ENCODE data around the gene IRS1.
"Not testable (repeated sequence)": the region's sequence is repeated elsewhere in the genome, so short reads cannot be mapped to it uniquely, and the experiment has no call there.

Gene IRS1

DNA sequence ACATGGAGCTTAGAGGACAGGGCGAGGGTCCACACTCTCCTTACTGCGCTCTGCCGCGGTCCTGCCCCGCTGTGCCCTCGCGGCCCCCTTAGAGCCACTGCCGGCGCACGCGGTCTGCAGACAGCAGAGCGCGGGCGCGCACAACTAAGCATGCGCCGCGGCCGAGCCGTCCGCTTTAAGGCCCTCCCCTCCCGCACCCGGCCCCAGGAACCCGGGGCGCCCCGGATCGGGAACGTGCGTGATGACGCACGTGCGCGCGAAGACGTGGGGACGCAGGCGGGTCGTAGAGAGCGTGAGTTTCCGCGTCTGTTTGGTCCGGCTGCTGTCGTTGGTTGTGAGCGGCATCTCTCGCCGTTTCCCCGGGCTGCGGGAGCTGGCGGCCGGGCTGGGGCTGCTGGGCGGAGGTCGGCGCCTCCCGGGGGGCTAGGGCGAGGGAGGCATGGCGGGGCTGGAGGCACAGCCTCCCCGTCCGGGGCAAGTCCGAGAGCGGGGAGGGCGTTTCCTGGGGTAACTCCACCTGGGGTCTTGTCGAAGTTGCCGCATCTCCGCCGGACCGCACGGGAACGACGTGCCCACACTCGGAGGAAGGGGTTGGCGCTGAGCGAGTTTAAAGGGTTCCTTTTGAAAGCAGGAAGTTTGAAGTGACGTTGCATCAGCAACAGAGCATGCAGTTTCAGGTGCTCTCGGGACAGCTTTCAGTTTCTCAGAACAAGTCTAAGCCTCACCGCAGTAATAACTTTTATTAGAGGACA, 36.4 kb upstream of the IRS1 start, which contains the start of gene RHBDD1:
RHBDD1 (plus strand) TSS at position 259 of the 752 bp plus-strand sequence. CDS start 28,640 bp downstream, outside the sequence.
- Histone ChIP-seq H3K27me3 (ENCODE audit: low read depth, low read length) (no peaks in the 10 kb centered on the region), H3K79me2 (ENCODE audit: low read length) (peaks cover 36% of the 10 kb centered on the region), H3K9me3 (ENCODE audit: insufficient read depth, low read length) (no peaks in the 10 kb centered on the region), H3K36me3 (replicated peaks; ENCODE audit: low read depth, low read length) (peaks cover 6% of the 10 kb centered on the region), H3K4me2 (ENCODE audit: low read length) (peak within 1 kb of the TSS; percentile 97), H2AFZ (ENCODE audit: low read depth, low read length) (peak within 1 kb of the TSS; percentile 89), H3K9ac (ENCODE audit: low read length) (peak within 1 kb of the TSS; percentile 99), H4K20me1 (ENCODE audit: insufficient read depth, low read length) (no peaks in the 10 kb centered on the region), H3K27ac (ENCODE audit: low read length) (peak within 1 kb of the TSS; percentile 100), H3K4me1 (ENCODE audit: low read length) (peaks cover 27% of the 10 kb centered on the region), H3K4me3 (ENCODE audit: low read length) (peak within 1 kb of the TSS; percentile 99)
- no peak for TF ChIP-seq EZH2phosphoT487 (IDR thresholded peaks at IDR 0.05; ENCODE audit: low read depth)
- TF ChIP-seq, protein P1, sequence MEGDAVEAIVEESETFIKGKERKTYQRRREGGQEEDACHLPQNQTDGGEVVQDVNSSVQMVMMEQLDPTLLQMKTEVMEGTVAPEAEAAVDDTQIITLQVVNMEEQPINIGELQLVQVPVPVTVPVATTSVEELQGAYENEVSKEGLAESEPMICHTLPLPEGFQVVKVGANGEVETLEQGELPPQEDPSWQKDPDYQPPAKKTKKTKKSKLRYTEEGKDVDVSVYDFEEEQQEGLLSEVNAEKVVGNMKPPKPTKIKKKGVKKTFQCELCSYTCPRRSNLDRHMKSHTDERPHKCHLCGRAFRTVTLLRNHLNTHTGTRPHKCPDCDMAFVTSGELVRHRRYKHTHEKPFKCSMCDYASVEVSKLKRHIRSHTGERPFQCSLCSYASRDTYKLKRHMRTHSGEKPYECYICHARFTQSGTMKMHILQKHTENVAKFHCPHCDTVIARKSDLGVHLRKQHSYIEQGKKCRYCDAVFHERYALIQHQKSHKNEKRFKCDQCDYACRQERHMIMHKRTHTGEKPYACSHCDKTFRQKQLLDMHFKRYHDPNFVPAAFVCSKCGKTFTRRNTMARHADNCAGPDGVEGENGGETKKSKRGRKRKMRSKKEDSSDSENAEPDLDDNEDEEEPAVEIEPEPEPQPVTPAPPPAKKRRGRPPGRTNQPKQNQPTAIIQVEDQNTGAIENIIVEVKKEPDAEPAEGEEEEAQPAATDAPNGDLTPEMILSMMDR (IDR thresholded peaks at IDR 0.05; ENCODE audit: low read depth, low read length): no peak

DNA sequence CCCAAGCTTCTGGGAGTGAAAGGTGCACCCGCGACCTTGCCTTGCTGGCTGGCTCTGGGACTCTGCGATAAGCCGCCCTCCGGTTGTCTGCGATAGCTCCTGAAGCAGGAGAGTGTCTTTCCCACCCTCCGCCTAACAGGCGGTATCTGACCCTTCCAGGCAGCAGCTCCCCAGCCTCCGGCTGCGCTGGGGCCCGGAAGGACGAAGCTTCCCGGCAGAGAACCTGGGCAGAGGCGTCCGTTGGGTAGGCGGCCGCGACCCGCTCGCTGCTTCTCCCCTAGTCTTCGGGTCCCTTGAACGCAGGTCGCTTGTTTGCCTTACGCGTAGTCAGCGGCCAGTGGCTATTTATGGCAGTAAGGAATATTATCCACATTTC, 35.8 kb upstream of the IRS1 start:
- Histone ChIP-seq H3K79me2 (ENCODE audit: low read length) (peaks cover 36% of the 10 kb centered on the region), H3K36me3 (replicated peaks; ENCODE audit: low read depth, low read length) (peaks cover 6% of the 10 kb centered on the region), H3K4me3 (ENCODE audit: low read length) (peak overlapping the region; percentile 99), H3K27ac (ENCODE audit: low read length) (peak overlapping the region; percentile 100), H3K9ac (ENCODE audit: low read length) (peak overlapping the region; percentile 99), H3K9me3 (ENCODE audit: insufficient read depth, low read length) (no peaks in the 10 kb centered on the region), H3K4me2 (ENCODE audit: low read length) (peak overlapping the region; percentile 97), H3K4me1 (ENCODE audit: low read length) (peaks cover 27% of the 10 kb centered on the region), H3K27me3 (ENCODE audit: low read depth, low read length) (no peaks in the 10 kb centered on the region), H2AFZ (ENCODE audit: low read depth, low read length) (peak overlapping the region; percentile 81; the same call in 1 of the 2 replicates), H4K20me1 (ENCODE audit: insufficient read depth, low read length) (no peaks in the 10 kb centered on the region)
- TF ChIP-seq, protein P1 (IDR thresholded peaks at IDR 0.05; ENCODE audit: low read depth, low read length): no peak
- no peak for TF ChIP-seq EZH2phosphoT487 (IDR thresholded peaks at IDR 0.05; ENCODE audit: low read depth)

DNA sequence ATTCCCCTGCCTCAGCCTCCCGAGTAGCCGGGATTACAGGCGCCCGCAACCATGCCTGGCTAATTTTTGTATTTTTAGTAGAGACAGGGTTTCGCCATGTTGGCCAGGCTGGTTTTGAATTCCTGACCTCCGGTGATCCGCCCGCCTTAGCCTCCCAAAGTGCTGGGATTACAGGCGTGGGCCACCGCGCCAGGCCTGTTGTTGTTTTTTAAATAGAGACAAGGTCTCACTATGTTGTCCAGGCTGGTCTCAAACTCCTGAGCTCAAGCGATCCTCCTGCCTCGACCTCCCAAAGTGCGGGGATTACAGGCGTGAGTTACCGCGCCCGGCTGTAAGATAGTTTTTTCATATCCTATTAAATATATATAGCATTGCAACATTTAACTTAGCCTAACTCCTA, 35.3 kb upstream of the IRS1 start:
- Histone ChIP-seq H3K79me2 (ENCODE audit: low read length) (peaks cover 36% of the 10 kb centered on the region), H3K4me1 (ENCODE audit: low read length) (peaks cover 24% of the 10 kb centered on the region), H3K9ac (ENCODE audit: low read length) (peak overlapping the region; percentile 99), H3K4me2 (ENCODE audit: low read length) (peak overlapping the region; percentile 97), H3K4me3 (ENCODE audit: low read length) (peak overlapping the region; percentile 99)
- not testable (repeated sequence) for H4K20me1 ChIP-seq (ENCODE audit: insufficient read depth, low read length); H3K27ac ChIP-seq (ENCODE audit: low read length); H3K36me3 ChIP-seq (replicated peaks; ENCODE audit: low read depth, low read length); H3K27me3 ChIP-seq (ENCODE audit: low read depth, low read length); H2AFZ ChIP-seq (ENCODE audit: low read depth, low read length); H3K9me3 ChIP-seq (ENCODE audit: insufficient read depth, low read length)

DNA sequence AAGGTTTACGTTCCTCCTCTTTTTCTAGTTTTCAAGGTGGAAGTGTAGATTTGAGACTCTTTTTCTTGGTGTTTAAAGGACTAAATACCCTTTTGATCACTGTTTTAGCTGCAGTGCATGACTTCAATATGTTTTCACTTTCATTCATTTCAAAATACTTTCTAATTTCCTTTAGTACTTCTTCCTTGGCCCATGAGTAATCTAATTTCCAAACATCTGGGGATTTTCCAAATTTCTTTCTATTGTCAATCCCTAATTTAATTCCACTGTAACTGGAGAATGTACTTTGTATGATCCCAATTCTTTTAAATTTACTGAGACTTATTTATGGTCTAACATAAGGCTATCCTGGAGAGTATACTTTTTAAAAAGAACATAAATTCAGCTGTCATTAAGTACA, 32.4 kb upstream of the IRS1 start:
- Histone ChIP-seq H3K79me2 (ENCODE audit: low read length) (peaks cover 23% of the 10 kb centered on the region), H3K4me3 (ENCODE audit: low read length) (no peak overlapping the region), H2AFZ (ENCODE audit: low read depth, low read length) (no peak overlapping the region), H3K27me3 (ENCODE audit: low read depth, low read length) (no peaks in the 10 kb centered on the region), H3K4me2 (ENCODE audit: low read length) (no peak overlapping the region), H4K20me1 (ENCODE audit: insufficient read depth, low read length) (no peaks in the 10 kb centered on the region), H3K36me3 (replicated peaks; ENCODE audit: low read depth, low read length) (no peaks in the 10 kb centered on the region), H3K9ac (ENCODE audit: low read length) (no peak overlapping the region), H3K9me3 (ENCODE audit: insufficient read depth, low read length) (no peaks in the 10 kb centered on the region), H3K27ac (ENCODE audit: low read length) (no peak overlapping the region), H3K4me1 (ENCODE audit: low read length) (peaks cover 6% of the 10 kb centered on the region; the same call in 1 of the 2 replicates)
- TF ChIP-seq, protein P1 (IDR thresholded peaks at IDR 0.05; ENCODE audit: low read depth, low read length): no peak
- no peak for TF ChIP-seq EZH2phosphoT487 (IDR thresholded peaks at IDR 0.05; ENCODE audit: low read depth)
